TTC549 (cell line): Measurements from ENCODE around the gene CARS1.

Experiments used
- FAIRE-seq: peaks from 2 replicates; lab custom pipeline; 2012; peaks lifted over from hg19 to GRCh38; lab: Jason Lieb, UNC

CARS1 gene

DNA sequence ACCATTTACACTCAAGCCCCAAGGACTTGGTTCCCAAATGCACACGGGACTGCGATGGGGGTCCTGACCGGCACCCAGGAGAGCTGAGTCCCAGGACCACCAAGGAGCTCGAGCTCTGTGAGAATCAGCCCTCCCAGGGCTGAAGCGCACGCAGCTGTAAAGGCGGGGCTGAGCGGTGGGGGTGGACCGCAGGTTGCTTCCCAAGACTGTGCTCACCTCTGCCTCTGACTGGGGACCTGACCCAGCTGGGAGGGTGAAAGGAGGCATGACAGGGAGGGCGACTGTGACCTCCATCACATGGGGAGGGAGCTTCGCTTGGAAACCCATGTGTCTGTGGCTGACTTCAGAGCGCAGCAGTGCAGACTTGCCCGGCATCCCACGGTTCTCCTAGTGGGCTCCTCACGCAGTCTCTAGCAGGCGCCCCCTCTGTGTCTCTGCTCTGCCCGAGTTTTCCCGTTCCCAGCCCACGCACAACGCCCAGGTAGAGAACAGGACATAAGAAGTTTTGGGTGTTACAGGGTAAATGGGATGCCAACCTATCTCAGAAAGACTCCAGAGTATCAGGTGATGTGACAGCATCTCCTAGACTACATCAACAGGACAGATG lies 49.7 kb downstream of the CARS1 start:
- no peak for FAIRE-seq

GRCh38 chr11:3006505-3007260 lies 50.5 kb downstream of the CARS1 start:
- FAIRE-seq = no peak

GRCh38 chr11:3004481-3004880 lies 52.7 kb downstream of the CARS1 start:
- no peak for FAIRE-seq

GRCh38 chr11:3003396-3004231 lies 53.6 kb downstream of the CARS1 start:
- FAIRE-seq = no peak

DNA sequence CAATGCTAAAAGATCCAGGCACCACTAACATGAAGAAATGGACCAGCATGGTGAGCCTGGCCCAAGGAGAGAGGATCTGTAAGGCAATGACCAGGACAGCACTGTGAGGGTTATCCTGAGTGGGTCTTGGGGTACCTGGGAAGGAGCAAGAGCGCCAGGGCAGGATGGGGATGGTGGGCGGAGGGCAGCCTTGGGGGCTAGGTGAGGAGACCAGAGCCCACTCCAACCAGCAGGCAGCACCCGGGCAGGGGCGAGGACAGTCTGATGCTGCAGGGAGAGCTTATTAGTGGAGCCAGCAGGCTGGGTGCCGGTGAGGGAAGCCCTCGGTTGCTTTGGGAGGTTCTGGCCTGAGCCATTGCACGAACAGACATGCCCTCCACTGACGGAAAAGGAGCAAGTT lies 54.4 kb downstream of the CARS1 start:
- no peak for FAIRE-seq

DNA sequence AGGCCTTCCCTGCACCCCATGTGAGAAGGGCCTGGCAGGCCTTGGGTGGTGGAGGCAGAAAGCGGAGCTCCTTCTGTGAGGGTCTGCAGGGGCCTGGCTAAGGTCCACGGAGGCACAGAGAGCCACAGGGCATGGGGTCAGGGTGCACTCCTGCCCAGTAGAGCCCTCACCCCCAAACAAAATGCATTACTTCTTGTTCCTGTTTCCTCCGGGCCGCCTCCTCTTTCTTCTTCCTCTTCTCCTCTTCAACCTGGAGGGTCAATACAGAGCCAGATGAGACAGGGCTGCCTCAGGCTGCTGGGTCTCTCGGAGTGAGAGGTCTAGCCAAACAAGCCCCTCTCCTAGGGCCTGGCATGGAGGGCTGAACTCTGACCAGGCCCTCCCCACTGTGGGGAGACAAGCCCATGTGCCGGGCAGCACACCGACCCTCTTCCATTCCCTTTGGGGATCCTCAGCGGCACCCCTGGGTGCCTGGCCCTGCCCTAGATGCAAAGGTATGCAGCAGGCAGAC lies 54.8 kb downstream of the CARS1 start:
- FAIRE-seq = no peak

- no peak for FAIRE-seq
Observed at GRCh38 chr11:3001496-3001895, 55.7 kb downstream of the CARS1 start.

DNA sequence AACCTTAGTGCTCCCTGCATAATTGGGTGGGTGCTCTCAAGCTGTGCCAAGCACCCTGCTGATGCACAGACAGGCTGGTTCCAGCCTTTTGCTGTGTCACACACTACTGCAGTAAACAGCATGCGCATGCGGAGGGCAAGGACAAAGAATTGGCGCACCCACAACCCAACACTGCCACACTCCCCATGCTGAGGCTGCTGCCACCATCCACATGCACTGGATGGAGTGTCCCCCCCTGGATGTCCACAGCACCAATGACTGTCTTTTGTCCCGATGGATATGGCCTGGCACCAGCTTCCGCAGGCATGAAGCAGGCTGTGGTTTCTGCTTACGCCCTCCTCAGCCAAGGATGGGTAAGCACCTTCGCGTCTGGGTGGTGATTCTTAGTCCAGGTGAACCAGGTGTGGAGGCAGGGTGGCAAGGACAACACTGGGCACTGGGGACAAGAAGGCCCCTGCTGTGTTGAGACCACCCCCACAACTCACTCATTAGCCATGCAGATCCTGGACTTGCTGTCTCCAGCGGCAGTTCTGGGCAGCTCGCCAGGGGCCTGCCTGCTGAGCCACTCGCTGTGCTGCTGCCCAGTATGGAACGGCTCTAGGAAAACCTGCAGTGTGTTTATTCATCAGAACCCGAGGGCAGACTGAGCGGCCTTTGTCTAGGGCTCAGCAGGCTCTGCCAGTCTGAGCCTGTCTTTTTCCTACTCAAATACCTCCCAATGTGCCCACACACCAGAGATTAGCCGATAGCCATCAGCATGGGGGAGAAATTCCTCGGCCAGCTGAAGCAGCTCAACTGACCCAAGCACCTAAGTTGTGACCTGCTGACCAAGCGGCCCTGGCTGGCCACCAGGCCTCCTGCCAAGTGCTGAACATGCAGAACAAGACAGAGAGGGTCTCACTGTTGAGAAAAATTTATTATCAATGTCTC lies 56.9 kb downstream of the CARS1 start:
- no peak for FAIRE-seq

GRCh38 chr11:2999464-2999998 lies 57.7 kb downstream of the CARS1 start:
- FAIRE-seq = no peak

GRCh38 chr11:2998073-2998850 lies 59.0 kb downstream of the CARS1 start:
- no peak for FAIRE-seq

DNA sequence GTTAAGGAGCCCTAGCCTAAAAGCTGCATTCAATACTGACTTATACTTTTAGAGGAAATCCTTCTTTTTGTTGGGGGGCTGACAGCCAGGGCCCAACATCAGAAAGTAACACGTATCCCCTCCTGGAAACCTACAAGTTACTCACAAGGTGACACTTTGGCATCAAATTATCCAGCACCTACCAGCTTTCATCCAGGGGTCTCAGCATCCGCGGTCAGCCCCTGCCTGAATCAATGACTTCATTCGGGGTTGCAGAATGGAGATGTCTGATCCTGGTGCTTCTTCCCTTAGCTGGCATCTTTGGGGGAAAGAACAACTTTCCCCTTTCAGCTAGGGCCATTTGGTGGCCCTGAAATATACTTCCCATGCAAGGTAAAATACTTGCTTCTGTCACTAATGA lies 59.8 kb downstream of the CARS1 start:
- FAIRE-seq = no peak

- FAIRE-seq = no peak
Observed at GRCh38 chr11:2996976-2997375, 60.2 kb downstream of the CARS1 start.

GRCh38 chr11:2995893-2996554 lies 61.2 kb downstream of the CARS1 start:
- FAIRE-seq = no peak

DNA sequence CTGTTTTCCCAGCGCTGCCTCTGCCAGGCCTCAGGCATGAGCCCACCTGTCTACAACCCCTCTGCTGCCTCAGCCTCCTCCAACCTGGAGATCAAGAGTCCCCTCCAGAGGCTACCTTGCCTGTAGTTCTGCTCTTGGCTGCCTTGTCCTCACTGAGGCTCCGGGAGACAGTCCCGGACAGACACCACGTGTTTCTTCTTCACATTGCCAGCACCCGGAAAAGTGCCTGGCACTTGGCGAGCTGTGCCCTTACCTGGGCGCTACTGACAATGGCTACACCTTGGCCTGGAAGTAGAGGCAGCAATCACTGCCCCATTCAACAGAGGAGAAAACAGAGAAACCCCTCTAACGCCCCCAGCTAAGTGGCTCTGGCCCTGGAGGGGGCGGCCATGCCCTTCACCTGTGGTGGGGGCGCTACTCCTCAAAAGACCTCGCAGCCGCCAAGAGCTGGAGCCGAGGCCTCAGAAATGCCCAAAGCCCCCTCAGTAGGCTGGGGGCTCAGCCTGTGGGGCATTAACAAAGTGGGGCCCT lies 62.1 kb downstream of the CARS1 start:
- FAIRE-seq = no peak

DNA sequence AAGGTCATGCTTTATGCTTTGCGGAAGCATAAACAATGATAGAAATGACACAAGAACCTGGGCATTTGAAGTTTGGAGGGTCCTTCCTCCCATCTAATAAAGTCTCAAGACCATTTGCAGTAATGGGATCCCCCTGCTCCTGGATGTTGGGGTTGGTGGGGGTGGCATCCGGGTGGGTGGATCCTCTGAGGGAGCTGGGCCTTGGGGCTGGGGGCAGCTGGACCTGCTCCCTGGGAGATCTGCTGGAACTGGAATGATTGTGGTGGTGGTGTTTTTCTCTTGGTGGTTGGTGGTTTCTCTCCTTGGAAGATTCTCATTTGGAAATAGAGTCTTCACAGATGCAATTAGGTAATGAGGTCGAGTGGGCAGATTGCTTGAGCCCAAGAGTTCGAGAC lies 62.9 kb downstream of the CARS1 start:
- no peak for FAIRE-seq

DNA sequence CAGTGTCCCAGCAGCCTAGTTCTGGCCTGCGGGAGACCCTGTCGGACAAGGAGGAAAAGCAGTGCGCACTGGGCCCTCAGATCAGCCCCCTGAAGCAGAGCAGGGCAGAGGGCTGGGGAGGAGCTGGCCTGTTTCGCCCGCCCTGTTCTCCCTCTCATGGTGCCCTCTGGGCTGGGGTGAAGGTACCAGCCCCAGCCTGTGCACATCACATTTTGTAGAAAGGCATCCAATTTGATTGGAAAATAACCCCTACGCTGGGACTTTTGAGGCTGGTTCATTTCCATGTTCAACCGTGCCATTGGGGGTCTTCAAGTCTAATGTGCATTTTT lies 64.3 kb downstream of the CARS1 start:
- no peak for FAIRE-seq

DNA sequence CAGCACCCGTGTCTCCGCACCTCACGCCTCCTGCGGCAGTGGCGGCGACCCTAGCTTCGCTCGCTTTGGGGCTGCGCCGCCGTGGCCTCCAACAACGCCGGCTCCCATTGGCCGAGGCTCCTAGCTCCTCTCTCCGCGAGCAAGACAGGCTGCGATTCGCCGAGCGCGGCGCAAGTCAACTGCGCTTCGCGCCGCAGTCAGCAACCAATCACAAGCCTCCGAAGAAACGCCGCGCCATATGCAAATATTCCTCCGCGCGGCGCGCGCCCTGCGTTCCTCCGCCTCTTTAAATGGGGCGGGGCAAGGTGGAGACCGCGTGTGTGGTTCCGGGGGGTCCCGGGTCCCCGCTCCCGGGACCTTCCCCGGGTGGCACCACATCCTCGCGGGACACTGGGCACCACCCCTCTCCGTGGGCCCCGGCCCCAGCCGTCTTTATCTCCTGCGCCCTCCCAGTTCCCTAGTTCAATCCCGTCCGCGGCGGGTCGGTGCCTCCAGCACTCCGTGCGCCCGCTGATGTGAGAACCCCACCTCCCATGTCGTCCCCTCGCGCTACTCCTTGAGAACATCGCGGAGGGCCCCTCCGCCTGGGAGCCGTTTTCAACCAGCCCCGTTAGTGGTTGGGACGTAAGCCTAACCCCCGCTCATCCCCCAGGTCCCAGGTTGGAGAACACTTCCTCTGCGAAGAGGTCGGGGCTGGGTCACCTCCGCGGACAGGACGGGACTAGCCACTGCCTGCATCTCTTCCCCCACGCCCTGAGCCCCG lies 64.8 kb downstream of the CARS1 start, which contains the start of gene NAP1L4:
Gene NAP1L4, minus strand, starts transcription at position 96 of the 763 bp plus-strand sequence. CDS start 13,109 bp downstream, outside the sequence.
- FAIRE-seq = peak; percentile 63

DNA sequence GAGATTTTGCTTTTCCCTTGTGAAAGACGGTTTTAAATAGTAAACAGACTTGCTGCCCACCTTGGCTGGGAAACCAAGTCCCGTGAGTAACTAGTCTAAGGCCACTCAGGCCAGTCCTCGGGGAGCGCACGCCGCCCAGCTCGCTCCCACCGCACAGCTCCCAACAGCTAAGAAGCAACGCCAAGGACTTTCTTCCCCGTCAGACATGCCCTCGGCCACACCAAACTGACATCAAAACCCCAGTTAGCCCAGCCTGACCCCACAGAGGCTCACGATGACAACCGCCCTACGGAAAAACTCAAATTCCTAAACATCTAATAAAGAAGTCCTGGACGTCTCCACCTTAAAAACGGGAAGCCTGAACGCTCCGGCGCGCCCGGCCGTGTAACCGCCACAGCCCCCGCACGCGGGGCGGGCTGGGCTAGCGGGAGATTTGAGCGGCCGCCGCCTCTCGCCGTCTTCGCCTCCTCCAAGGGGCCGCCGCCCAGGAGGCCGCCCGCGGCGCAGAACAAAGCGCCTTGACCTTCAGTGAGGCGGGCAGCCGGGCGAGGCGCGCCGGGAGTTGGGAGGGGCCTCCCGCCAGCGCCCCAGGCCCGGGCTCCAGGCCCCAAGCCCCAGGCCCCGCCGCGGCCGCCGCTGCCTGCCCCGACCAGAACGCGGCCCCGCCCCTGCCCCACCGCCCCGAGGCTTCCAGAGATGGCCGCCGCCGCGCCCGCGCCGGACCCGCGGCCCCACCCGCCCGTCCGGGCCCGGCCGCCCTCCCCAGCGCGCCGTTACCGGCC lies 65.6 kb downstream of the CARS1 start:
- no peak for FAIRE-seq
